A204.1 (cell line): ENCODE measurements around the gene LMAN2.
"Not testable (repeated sequence)": the region's sequence is repeated elsewhere in the genome, so short reads cannot be mapped to it uniquely, and the experiment has no call there.

Experiments
- FAIRE-seq: peaks from 2 replicates; lab custom pipeline; 2012; peaks lifted over from hg19 to GRCh38; lab: Jason Lieb, UNC

LMAN2 gene

DNA sequence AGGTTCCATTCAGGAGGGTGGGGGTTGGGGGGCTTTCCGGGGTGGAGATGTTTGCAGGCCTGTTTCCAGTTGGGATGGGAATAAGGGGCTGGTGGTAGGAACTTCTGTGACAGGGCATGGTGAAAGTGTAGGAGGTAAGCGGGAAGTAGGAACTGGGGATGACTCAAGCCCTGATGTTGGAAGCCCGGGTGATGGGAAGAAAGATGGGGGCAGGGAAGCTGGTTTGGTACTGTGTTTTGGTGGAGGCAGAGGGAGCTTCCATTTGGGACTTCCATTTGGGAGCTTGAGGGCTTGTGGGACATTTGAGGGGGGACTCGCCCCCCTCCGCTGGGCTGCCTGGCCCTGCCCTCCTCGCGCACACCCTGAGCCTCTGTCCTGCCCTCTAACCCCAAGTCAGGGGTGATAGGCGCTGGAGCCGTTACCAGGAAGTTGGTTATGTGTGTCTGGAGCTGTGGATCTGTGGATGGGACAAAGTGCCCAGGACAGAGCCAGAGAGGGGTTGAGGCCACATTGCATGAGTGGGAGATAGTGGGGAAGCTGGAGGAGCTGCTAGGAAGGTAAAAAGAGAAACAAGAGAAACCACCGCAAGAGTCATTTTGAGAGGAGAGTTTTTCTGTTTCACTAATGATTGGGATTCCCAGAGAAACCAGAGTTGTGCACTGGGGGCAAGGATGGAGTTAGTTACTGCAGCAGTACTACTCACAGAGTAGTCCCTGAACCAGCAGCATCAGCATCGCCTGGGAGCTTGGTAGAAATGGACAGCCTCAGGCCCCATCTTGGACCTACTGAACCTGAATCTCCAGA, 12.9 kb upstream of the LMAN2 start:
- no peak for FAIRE-seq

DNA sequence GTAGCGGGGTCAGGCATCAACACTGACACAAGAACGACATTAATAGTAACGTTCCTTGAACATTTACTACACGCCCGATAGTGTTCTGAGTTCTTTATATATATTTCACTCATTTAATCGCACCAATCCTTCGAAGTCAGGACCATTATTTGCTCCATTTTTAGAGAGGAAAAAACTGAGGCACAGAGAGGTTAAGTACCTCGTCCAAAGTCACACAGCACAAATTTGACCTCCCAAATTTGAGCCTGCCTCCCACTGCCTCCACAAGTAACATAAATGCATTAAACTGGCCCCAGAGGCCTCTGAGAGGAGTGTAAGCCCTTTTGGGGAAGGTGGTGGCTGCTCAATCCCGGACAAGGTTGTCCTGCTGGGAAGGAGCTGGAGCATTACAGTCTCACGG, 12.1 kb upstream of the LMAN2 start:
- no peak for FAIRE-seq

DNA sequence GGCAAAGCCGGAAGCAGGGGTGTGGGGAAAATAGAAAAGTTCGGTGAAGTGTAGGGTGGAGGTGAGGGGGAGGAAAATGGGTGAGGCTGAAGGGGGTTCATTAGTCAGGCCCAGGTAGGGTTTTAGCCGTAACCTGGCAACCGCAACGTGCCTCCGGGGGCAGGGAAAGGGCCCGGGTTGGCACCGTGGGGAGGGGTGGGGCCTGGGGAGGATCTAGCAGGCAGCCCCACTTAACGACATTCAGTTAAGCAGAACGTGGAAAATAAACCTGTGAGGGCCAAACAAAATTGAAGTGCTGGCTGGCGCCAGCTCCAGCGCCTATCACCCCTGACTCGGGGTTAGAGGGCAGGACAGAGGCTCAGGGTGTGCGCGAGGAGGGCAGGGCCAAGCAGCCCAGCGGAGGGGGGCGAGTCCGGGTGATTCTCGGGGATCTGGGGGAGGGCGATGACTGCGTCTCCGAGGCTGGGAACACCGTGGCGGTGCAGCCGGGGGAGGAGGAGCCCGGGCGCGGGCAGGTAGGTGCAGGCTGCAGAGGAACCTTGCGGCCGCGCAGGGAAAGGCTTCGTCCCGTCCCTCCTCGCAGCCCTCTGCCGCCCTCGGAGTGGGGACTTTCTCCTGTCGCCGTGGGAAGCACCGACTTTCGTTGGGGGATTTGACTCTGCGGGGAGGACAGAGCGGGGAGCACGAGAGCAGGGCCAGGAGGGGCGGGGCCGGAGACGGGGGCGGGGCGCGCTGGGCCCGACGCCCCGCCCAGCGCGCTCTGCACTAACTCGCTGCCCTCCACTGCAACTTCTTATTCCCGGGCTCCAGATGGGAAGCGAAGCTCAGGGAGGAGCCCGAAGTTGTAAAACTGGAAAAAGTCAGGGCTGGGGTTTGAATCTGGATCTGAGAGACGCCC, 11.4 kb upstream of the LMAN2 start:
- no peak for FAIRE-seq

DNA sequence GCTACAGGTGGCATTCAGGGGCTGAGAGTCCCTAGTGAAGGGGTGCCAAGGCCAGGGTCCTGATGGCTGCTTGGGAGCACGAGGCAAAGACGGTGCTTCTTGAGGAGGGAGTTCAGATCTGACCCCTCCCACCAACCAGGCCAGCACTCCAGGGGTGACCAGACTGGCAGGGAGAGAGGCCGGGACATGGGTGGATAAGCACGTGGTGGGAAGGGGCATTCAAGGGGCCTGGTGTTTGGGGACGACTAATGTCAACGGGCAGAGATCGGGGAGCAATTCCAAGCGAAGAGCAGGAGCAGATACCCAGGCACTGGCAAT, 10.8 kb upstream of the LMAN2 start:
- FAIRE-seq: no peak

DNA sequence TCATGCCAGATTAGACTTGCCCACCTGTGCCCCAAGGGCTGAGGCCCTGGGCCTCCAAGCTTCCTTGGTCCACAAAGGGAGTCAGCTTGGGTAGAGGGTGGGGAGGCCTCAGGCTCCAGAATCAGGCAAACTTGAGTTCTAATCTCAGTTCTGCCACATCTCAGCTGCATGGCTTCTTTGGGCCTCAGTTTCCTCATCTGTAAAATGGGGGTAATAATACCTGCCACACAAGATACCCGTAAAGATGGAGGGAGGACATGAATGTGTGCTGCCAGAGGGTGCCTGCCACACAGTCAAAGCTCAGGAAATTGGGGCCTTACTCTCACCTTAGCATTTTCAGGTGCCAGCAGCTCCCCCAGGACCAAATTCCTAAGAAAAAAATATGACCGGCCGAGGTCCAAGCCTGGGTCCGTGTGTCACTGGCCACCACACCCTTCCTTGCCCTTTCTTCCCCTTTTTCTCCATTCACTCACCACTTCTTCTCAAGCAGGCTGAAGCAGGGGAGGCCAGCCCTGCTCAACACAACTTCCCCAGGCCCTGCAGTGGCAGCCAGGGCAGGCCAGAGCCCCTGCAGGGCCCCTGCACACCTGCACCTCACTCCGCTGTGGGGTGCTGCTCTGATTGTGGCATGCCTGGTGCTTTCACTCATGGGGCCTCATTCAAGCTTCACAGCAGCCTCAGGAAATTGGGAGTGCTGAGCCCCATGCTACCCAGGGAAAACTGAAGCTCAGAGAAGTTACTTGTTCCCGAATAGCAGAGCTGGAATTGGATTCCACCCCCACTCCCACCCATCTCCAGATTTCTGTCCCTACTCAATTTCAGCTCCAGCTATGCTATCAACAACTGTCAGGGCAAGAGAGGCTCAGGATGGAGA, 10.2 kb upstream of the LMAN2 start:
- no peak for FAIRE-seq

DNA sequence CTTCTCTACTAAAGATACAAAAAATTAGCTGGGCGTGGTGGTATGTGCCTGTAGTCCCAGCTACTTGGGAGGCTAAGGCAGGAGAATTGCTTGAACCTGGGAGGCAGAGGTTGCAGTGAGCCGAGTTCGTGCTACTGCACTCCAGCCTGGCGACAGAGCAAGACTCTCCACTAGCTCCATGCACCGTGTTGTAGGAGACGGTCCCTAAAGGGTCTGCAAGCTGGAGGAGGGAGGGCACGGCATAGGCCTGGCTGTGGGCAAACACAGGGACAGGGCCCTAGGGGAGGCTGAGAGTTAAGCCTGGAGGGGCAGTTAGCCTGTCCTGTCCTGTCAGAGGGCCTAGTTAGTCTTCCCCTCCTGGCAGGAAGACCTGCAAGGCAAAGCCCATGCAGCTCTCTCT, 9.3 kb upstream of the LMAN2 start:
- FAIRE-seq: not testable (repeated sequence)

DNA sequence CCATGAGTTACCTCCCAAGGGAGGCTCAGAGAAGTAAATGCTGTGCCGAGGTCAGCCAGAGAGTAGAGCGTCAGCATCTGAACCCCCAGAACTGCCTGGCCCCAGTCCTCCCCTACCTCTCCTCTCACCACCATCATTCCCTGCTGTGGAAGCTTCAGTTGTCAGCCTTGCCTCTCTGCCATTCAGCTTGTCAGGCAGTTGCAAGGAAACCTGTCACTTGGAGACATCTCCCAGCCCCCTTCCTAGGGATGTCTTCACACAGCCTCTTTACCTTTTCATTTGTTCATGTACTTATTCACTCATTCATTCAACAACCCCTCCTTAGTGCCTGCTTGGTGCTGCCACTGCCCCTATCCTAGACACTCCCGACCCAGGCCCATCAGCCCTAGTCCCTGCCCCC, 8.4 kb upstream of the LMAN2 start:
- FAIRE-seq: no peak

DNA sequence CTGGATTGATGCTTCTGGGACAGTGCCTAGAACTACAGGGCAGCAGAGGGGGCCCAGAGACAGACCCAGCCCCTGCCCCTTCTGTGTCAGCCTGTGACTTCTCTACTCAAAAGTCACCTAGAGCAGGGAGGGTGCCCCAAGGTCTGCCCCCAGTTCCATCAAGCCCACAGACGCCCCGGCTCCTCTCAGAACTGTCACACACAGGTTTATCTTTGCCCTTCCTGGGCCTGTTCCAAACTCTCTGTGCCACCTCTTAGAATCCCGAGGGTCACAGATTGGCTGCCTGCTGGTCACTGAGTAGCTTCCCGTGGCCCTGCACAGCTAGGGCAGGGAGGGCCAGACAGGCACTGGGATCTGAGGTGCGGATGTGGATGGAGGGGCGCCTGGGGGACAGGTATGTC, 8.0 kb upstream of the LMAN2 start:
- FAIRE-seq: no peak

DNA sequence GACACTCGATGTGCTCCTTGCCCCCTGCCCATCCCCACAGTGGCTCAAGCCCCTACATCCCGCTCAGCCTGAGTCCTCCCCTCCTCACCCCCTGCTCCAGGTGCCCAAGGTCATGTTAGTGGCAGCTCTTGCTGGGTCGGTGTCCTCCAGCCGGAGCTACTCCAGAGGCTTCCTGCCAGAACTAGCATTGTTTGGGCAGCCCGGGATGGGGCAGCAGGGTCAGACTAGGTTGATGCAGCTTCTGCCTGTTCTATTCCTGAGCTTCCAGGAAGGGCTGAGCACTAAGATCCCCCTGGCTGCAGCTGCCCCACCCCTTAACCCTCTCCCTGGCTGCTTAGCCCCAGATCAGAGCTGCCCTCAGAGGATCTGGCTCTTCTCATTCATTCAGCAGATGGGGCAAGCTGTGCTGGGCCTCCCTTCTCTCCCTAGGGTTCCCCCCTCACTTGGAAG, 6.9 kb upstream of the LMAN2 start:
- FAIRE-seq: no peak

DNA sequence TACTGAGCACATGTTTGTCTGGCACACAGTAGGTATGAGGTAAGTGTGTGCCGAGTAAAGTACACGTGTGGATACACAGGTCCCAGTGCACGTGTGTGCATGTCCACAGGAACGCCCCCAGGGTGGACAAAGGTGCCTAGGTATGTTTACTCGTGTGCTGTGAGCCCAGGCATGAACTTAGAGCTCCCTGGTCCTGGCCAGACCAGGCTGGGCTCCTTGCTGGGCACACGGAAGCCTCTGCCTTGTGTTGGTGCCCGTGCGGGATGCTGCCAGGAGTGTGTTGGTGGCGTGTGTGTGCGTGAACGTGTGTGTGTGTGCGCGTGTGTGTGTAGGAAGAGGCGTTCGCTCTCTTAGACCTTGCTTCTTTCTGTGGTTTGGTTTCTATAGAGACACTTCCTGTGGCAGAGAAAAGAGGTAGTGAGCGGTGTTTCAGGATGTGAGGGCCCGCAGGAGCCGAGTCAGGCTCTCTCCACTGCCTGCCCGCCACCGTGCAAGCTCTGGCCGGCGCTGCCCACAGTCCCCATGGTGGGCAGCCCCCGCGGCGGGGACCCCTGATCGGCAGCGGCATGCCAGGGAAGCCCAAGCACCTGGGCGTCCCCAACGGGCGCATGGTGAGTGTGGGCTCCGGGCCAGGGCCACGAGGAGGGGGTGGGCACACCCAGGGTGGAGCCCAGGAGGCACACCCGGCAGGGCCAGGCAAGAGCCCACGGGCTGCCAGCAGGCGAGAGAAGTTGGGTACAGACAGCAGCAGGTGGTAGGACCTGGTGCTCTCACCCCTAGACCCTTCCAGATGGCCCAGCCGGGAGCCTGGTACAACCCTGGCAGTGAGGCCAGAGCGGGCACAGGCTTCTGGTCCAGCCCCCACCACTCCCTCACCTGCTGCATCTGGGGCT, 6.2 kb upstream of the LMAN2 start, which contains the start of gene RGS14:
RGS14 (plus strand) TSS at position 466 of the 893 bp plus-strand sequence; CDS start at position 567, 101 bp downstream.
- no peak for FAIRE-seq

DNA sequence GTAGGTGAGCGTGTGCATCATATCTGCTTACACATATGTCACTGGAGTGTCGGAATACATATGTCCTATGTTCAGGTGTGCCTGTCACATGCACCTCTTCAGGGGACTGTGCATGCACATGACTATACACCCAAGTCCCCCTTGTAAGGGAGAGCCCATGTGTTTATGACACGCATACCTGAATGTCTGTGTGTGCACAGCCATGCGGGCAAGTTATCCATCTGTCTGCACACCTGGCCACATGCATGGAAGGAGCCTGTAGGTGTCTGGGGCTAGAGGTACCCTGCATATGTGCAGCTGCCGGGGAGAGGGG, 5.6 kb upstream of the LMAN2 start:
- no peak for FAIRE-seq

DNA sequence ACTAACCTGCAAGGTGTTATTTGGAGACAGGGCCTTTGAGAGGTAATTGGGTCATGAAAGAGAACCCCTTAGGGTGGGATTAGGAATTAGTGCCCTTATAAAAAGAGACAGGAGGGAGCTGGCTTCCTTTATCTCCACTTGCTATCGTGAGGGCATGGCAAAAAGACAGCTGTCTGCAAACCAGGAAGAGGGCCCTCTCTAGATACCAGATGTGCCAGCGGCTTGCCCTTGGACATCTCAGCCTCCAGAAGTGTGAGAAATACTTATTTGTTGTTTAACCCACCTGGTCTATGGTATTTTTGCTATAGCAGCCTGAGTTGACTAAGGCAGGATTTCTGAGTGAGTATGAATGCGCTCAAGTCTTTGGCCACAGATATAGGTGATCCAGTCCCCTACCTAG, 5.3 kb upstream of the LMAN2 start:
- FAIRE-seq: no peak

DNA sequence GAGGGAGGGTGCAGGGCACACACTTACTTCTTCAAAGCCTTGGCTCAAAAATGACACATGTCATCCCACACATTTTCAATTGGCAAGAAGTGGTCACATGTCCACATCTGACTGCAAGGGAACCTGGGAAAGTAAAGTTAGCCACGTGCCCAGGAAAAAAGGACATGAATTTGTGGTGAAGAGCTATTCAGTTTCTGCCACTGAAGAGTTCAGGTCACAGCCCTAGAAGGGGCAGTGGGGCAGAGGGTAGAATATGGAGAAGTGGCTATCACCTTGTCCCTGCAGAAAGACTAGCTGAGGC, 4.3 kb upstream of the LMAN2 start:
- FAIRE-seq: no peak

DNA sequence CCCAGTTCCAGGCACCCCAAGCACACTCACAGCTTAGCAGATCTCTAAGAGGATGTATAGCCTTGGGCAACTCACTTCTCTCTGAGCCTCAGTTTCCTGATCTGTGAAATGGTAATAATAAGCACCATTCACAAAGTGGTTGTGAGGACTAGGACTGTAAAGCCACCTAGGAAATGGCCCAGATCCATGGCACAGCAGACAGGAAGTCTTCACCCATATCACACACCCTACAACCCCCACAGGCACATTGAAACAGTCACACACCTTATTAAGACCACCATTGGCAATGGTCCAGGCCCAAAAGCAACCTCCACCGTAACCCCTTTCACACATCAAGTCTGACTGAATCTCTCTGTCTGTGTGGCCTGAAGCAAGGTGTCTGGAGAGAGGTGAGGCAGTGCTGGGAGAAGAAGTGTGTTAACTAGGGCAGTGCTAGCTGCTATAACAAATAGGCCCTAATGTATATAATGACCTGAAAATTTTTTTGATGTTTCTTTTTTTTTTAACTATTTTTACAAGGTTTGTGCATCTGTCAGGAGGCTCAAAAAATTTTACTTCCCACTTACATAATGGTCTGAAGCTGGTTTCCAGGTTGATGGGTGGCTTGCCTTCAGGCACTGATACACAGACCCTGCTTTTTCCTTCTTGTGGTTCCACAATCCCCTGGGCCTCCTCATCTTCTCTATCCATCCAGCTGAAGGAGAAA, 3.8 kb upstream of the LMAN2 start:
- FAIRE-seq: no peak

DNA sequence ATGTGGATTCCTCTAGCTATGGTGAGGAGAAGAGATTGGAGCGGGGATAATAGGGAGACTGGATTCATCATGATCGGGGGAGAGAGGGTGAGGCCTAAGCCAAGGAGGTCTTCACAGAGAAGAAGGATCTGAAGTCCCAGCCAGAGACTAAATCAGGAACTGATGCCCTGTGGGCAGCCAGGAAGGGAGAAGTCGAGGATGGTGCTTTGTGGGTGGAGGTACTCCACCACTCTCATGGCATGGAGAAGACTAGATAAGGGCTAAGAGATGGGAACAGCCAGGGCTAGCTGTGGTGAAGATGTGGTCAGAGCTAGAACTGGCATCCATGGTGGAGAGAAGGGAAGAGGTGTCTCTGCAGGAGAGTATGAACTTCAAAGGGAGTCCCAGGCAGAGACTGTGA, 3.2 kb upstream of the LMAN2 start:
- no peak for FAIRE-seq

DNA sequence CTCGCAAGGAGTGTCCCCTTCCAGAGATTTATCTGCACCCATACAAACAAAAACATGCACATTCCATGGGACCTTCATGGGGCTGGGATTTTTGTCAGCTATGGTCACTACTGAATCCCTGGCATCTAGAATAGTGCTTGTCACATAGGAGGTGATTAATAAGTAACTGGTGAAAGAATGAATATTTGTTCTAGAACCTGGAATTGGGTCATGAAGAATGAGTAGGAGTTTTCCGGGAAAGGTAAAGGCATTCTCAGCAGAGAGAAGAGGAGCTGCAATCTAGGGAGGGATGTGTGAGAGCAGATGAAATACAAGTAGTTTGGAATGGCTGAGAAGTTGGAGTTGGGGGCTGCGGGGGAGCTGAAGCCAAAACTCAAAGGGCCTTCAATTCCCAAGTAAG, 2.8 kb upstream of the LMAN2 start:
- FAIRE-seq: no peak

DNA sequence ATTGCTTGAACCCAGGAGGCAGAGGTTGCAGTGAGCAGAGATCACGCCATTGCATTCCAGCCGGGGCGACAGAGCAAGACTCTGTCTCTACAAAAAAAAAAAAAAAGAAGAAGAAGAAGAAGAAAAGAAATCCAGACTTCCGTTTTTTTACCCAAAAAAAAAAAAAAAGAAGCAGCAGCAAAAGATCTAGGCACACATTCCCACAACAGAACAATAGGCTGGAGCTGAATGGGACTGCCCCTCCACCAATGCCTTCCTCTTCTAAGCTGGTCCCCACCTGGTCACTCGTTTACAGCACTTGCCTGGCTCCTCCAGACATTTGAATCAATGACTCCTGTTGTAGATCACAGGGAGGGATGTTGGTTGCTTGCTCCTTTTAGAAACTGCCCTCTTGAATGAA, 1.6 kb upstream of the LMAN2 start:
- no peak for FAIRE-seq

DNA sequence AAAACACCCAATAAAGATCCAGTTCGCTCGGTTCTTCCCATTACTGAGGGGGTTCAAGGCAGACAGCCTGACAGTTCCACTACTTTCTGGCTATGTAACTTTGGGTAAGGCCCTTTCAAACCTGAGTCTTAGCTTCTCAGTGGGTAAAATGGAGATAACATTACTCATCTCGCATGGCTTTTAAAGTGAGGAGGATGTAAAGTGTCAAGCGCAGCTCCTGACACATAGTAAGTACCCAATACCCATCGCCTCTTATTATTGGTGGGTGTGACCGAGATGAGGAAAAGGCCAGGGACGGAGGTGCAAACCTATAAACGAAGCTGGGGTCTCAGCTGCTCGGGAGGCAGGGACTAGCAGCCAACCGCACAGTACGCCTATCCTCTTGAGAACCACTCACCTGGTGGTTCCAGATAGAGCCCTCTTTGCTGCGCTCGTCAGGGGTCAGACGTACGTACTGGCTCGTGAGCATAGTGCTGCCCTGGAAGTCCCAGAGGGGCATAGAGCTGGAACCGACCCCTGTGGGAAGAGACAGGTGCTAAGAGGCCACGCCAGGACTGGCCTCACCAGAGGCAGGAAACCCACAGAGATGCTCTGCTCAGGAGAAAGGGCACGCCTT, 584 bp downstream of the LMAN2 start:
- FAIRE-seq: no peak

DNA sequence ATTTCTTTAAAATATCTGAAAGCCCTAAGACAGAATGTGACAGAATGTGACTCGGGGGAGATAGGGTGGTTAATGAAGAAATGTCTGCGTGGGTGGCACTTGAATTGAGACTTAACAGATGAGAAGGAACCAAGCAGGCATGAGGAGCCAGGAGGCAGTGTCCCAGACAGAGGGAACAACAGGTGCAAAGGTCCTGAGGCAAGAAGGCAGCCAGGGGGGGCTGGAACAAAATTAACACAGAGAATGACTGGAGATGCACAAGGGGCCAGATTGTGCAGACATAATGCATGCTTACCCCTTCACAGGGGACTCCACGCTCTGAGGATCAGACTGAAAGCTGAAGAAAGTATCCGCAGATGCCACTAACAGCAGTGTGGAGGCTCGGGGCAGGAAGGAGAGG, 1.7 kb downstream of the LMAN2 start:
- FAIRE-seq: no peak

DNA sequence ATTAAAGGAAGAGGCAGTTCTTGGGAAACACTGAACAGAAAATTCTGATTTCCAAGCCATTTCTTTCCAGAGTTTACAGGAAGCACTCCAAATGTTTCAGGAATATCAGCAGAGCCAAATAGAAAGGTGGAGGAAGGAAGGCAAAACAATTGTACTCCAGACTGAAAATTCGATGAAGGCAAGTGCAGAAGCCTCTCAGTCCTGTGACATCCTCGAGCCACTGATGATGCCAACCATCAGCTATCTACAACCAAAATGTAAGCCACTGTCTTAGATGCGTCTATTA, 2.2 kb downstream of the LMAN2 start:
- no peak for FAIRE-seq

DNA sequence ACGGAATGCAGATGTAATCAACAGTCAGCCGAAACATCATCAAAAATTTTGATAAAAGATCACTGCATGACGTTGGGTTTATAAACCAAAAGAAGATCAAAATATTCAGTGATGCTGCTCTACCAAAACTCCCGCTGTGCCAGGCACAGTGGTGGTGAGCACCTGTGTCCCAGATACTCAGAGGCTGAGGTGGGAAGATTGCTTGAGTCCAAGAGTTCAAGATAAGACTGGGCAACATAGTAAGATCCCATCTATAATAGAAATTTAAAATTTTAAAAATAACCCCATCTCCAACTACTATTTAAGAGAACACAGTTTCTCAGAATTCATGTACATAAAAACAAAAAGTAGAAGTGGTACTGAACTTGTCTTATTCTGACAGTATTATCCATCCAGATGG, 3.8 kb downstream of the LMAN2 start:
- FAIRE-seq: no peak
